SK-N-SH treated with all-trans-retinoic acid at 6 μM for 48 hours (cell line): ENCODE measurements around the gene TRIM71.

Source experiments
- GLIS3 ChIP-seq: fragments of 250-450 bp; sonication (Bioruptor Pico); IDR thresholded peaks from 2 replicates; pipeline ENCODE4 v1.5.0; 2020; ENCODE audit warnings: mild to moderate bottlenecking, moderate library complexity
- OSR1 ChIP-seq: fragments of 250-450 bp; sonication (Bioruptor Pico); IDR thresholded peaks from 2 replicates; pipeline ENCODE4 v1.8.0; 2022; ENCODE audit warnings: moderate library complexity, mild to moderate bottlenecking, inconsistent platforms
- ZC3H10 ChIP-seq: fragments of 250-450 bp; sonication (Bioruptor Pico); IDR thresholded peaks from 2 replicates; pipeline ENCODE4 v1.5.1; 2021; ENCODE audit warnings: mild to moderate bottlenecking, moderate library complexity
- TF ChIP-seq, protein P1 (sequence below): fragments of 250-450 bp; sonication (Bioruptor Pico); IDR thresholded peaks from 2 replicates; pipeline ENCODE4 v1.5.0; 2020; ENCODE audit warnings: mild to moderate bottlenecking, moderate library complexity
- TF ChIP-seq, protein P2 (sequence below): fragments of 250-450 bp; sonication (Bioruptor Pico); IDR thresholded peaks from 2 replicates; pipeline ENCODE4 v1.8.0; 2020; ENCODE audit warnings: mild to moderate bottlenecking, moderate library complexity, borderline replicate concordance
- TF ChIP-seq, protein P3 (sequence below): fragments of 250-450 bp; sonication (Bioruptor Pico); IDR thresholded peaks from 2 replicates; pipeline ENCODE4 v1.5.1; 2020; ENCODE audit warnings: low read depth, mild to moderate bottlenecking, moderate library complexity

DNA sequence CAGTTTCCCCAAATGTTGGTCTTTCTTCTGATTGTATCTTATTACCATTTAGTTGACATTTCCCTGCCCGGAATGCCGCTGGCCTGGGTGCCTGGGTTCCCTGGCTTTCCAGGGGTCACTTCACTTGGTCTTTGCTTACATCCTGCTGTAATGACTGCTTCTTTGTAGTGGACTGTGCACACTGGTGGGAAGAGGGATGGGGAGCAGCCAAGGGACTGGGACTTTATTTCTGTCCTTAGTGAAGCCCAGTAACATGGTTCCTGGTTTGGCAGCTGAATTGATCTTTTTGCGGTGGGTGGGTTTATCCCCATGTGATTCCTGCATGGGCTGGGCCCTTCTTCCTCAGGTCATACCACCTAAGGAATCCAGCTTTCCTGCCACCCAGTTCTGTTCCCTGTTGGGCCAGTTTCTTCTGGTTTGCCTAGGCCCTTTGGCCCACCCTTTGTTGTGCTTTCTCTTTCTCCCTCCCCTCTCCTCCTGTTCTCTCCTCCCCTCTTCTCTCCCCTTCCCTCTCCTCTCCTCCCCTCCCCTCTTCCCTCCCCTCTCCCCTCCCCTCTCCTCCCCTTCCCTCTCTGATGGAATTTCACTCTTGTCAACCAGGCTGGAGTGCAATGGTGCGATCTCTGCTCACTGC, 41.9 kb downstream of the TRIM71 start:
- TF ChIP-seq, protein P1, sequence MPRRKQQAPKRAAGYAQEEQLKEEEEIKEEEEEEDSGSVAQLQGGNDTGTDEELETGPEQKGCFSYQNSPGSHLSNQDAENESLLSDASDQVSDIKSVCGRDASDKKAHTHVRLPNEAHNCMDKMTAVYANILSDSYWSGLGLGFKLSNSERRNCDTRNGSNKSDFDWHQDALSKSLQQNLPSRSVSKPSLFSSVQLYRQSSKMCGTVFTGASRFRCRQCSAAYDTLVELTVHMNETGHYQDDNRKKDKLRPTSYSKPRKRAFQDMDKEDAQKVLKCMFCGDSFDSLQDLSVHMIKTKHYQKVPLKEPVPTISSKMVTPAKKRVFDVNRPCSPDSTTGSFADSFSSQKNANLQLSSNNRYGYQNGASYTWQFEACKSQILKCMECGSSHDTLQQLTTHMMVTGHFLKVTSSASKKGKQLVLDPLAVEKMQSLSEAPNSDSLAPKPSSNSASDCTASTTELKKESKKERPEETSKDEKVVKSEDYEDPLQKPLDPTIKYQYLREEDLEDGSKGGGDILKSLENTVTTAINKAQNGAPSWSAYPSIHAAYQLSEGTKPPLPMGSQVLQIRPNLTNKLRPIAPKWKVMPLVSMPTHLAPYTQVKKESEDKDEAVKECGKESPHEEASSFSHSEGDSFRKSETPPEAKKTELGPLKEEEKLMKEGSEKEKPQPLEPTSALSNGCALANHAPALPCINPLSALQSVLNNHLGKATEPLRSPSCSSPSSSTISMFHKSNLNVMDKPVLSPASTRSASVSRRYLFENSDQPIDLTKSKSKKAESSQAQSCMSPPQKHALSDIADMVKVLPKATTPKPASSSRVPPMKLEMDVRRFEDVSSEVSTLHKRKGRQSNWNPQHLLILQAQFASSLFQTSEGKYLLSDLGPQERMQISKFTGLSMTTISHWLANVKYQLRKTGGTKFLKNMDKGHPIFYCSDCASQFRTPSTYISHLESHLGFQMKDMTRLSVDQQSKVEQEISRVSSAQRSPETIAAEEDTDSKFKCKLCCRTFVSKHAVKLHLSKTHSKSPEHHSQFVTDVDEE (CRISPR knock-in tag): no peak
- no peak for TF ChIP-seq OSR1
- TF ChIP-seq, protein P2, sequence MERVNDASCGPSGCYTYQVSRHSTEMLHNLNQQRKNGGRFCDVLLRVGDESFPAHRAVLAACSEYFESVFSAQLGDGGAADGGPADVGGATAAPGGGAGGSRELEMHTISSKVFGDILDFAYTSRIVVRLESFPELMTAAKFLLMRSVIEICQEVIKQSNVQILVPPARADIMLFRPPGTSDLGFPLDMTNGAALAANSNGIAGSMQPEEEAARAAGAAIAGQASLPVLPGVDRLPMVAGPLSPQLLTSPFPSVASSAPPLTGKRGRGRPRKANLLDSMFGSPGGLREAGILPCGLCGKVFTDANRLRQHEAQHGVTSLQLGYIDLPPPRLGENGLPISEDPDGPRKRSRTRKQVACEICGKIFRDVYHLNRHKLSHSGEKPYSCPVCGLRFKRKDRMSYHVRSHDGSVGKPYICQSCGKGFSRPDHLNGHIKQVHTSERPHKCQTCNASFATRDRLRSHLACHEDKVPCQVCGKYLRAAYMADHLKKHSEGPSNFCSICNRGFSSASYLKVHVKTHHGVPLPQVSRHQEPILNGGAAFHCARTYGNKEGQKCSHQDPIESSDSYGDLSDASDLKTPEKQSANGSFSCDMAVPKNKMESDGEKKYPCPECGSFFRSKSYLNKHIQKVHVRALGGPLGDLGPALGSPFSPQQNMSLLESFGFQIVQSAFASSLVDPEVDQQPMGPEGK (CRISPR knock-in tag): no peak
- TF ChIP-seq ZC3H10: no peak
- TF ChIP-seq, protein P3, sequence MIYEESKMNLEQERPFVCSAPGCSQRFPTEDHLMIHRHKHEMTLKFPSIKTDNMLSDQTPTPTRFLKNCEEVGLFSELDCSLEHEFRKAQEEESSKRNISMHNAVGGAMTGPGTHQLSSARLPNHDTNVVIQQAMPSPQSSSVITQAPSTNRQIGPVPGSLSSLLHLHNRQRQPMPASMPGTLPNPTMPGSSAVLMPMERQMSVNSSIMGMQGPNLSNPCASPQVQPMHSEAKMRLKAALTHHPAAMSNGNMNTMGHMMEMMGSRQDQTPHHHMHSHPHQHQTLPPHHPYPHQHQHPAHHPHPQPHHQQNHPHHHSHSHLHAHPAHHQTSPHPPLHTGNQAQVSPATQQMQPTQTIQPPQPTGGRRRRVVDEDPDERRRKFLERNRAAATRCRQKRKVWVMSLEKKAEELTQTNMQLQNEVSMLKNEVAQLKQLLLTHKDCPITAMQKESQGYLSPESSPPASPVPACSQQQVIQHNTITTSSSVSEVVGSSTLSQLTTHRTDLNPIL (CRISPR knock-in tag): no peak
- TF ChIP-seq GLIS3: no peak
